Measurements from ENCODE around the gene SORCS3.

DNA sequence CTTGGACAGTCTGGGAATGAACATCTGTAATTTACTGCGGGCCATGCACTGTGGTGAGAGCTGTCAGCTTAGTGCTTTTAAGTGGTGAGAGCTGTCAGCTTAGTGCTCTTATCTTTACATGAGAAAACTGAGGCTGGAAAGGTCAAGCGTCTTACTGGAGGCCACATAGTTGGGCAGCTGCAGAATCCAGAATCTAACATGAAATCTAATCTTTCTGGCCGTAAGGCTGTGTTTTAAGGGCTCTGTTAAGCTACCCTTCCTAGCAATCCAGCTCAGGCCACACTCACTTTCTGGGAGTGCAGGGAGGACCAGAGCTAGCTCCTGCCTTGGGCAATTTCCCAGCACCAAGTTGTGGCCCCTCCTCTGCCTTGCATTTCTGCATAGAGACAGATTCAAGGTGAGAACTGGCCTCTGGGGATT is 70.2 kb downstream of the SORCS3 start:
- TF ChIP-seq, protein P1, sequence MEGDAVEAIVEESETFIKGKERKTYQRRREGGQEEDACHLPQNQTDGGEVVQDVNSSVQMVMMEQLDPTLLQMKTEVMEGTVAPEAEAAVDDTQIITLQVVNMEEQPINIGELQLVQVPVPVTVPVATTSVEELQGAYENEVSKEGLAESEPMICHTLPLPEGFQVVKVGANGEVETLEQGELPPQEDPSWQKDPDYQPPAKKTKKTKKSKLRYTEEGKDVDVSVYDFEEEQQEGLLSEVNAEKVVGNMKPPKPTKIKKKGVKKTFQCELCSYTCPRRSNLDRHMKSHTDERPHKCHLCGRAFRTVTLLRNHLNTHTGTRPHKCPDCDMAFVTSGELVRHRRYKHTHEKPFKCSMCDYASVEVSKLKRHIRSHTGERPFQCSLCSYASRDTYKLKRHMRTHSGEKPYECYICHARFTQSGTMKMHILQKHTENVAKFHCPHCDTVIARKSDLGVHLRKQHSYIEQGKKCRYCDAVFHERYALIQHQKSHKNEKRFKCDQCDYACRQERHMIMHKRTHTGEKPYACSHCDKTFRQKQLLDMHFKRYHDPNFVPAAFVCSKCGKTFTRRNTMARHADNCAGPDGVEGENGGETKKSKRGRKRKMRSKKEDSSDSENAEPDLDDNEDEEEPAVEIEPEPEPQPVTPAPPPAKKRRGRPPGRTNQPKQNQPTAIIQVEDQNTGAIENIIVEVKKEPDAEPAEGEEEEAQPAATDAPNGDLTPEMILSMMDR (conservative IDR thresholded peaks at IDR 0.05; ENCODE audit: low read depth, low read length) = no peak
- TF ChIP-seq EZH2phosphoT487 (IDR thresholded peaks at IDR 0.05; ENCODE audit: borderline replicate concordance, low read length) = no peak
- no peak for TF ChIP-seq EZH2 (IDR thresholded peaks at IDR 0.05; ENCODE audit: low read length, unreplicated experiment)

Data from PC-3 (cell line).